PC-3 (cell line): ENCODE measurements around the gene RCBTB2.

Experiments used
- CTCF ChIP-seq: fragments of 300-600 bp; sonication (generic); conservative IDR thresholded peaks from 2 replicates; pipeline ENCODE4 v1.5.1; 2017; ENCODE audit warnings: antibody characterized with exemption, low read depth, mild to moderate bottlenecking, low read length
- EZH2 ChIP-seq: fragments of 300-600 bp; sonication (generic); IDR thresholded peaks from one replicate; pipeline ENCODE4 v1.6.1; 2017; ENCODE audit warnings: antibody characterized with exemption, mild to moderate bottlenecking, low read length; ENCODE audit not compliant: unreplicated experiment
- EZH2phosphoT487 ChIP-seq: fragments of 300-600 bp; sonication (generic); IDR thresholded peaks from 2 replicates; pipeline ENCODE4 v1.6.1; 2018; ENCODE audit warnings: mild to moderate bottlenecking, antibody characterized with exemption, low read length, borderline replicate concordance

- TF ChIP-seq CTCF (no peak), EZH2 (no peak), EZH2phosphoT487 (no peak)
Observed at GRCh38 chr13:48483575-48483974, 49.3 kb downstream of the RCBTB2 start.
